Heart left ventricle (tissue), 13 donors: ENCODE results near the gene OR2T2.
"Not testable (repeated sequence)": the region's sequence is repeated elsewhere in the genome, so short reads cannot be mapped to it uniquely, and the experiment has no call there.

ENCODE experiments used
- POLR2A ChIP-seq, 2 donors: fragments of 450-650 bp; IDR thresholded peaks; one replicate each; pipeline ENCODE4 v1.6.1; 2017; ENCODE audit warnings: antibody characterized with exemption in 2 of 2, mild to moderate bottlenecking in 2 of 2, moderate library complexity in 2 of 2
- TF ChIP-seq, protein P1 (sequence below), 12 donors: fragments of 200-600 bp; sonication (generic) in 4 of 12; IDR thresholded peaks; one replicate each; pipeline versions ENCODE4 v1.5.0 to v1.8.0; 2018 to 2022; ENCODE audit warnings: antibody characterized with exemption in 12 of 12, mild to moderate bottlenecking in 5 of 12
- donor health status: ischemic (EF 13 %, LVEDD 7.1; RV severe dilation, severe dysfunction).
- donor health status: DM: no; HTN: yes; CAD: no.
- donor health status: DM: no; HTN: no; CAD: no.
- donor health status: ischemic (EF 25% LVEDD 6.9; RV normal size, moderate dysfunction).
- donor health status: ischemic (EF 25% LVEDD 5.7; RV mildly dilated, moderate dysfunction).
- donor health status: ischemic (EF 35%, LVEDD 5.7; RV mildly dilated, moderate dysfunction).
- donor health status: nonischemic (EF 11% LVEDD 7.7; RV severe dilation, severe dysfunction).
- donor health status: DM: yes; HTN: yes; CAD: no.
- donor health status: PGD.
- donor health status: ischemic (EF 29% LVEDD 5.4; RV normal size, mild dysfunction).
- donor health status: nonischemic (EF 23%, LVEDD 6.1; RV moderate dilation, normal function).

DNA sequence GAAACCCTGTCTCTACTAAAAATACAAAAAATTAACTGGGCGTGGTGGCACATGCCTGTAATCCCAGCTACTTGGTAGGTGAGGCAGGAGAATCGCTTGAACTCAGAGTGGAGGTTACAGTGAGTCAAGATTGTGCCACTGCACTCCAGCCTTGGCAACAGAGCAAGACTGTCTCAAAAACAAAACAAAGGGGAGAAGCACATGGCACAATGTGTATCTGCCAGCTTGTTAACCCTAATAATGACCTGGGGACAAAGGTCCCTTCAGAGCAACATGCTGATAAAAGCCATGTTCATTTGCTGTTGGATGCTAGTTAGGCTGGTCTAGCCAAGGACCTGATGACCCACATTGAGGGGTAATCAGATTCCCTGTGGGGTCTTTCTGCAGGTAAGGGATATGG is 11.2 kb downstream of the OR2T2 start:
- TF ChIP-seq, protein P1, sequence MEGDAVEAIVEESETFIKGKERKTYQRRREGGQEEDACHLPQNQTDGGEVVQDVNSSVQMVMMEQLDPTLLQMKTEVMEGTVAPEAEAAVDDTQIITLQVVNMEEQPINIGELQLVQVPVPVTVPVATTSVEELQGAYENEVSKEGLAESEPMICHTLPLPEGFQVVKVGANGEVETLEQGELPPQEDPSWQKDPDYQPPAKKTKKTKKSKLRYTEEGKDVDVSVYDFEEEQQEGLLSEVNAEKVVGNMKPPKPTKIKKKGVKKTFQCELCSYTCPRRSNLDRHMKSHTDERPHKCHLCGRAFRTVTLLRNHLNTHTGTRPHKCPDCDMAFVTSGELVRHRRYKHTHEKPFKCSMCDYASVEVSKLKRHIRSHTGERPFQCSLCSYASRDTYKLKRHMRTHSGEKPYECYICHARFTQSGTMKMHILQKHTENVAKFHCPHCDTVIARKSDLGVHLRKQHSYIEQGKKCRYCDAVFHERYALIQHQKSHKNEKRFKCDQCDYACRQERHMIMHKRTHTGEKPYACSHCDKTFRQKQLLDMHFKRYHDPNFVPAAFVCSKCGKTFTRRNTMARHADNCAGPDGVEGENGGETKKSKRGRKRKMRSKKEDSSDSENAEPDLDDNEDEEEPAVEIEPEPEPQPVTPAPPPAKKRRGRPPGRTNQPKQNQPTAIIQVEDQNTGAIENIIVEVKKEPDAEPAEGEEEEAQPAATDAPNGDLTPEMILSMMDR (IDR thresholded peaks at IDR 0.05): not testable (repeated sequence)
- TF ChIP-seq POLR2A (IDR thresholded peaks at IDR 0.05): not testable (repeated sequence)
